GM21367 (cell line): Measurements from ENCODE around the gene ANXA11.
A peak's percentile ranks its signal among the peaks of the same experiment; 100 is the strongest.
"Not testable (repeated sequence)": the region's sequence is repeated elsewhere in the genome, so short reads cannot be mapped to it uniquely, and the experiment has no call there.

Experiments used
- ATAC-seq: cut with Tn5 transposase; IDR thresholded peaks from one replicate; pipeline ENCODE4 v1.9.1; 2021; ENCODE audit not compliant: unreplicated experiment

ANXA11 gene

GRCh38 chr10:80210259-80210658, 4.9 kb upstream of the ANXA11 start:
- ATAC-seq = no peak

GRCh38 chr10:80207768-80208370, 2.5 kb upstream of the ANXA11 start:
- ATAC-seq = no peak

GRCh38 chr10:80206277-80206655, 929 bp upstream of the ANXA11 start:
- ATAC-seq = no peak

- peak; percentile 27 for ATAC-seq
Observed at GRCh38 chr10:80204677-80205476, 460 bp downstream of the ANXA11 start.

- ATAC-seq = no peak
Observed at GRCh38 chr10:80203835-80204676, 1.3 kb downstream of the ANXA11 start.

- ATAC-seq = peak; percentile 48
Observed at GRCh38 chr10:80202934-80203834, 2.2 kb downstream of the ANXA11 start.

GRCh38 chr10:80202530-80202929, 2.8 kb downstream of the ANXA11 start:
- not testable (repeated sequence) for ATAC-seq

- no peak for ATAC-seq
Observed at GRCh38 chr10:80201608-80202141, 3.7 kb downstream of the ANXA11 start.

- ATAC-seq = no peak
Observed at GRCh38 chr10:80200687-80201086, 4.7 kb downstream of the ANXA11 start.

- ATAC-seq = no peak
Observed at GRCh38 chr10:80200259-80200658, 5.1 kb downstream of the ANXA11 start.

GRCh38 chr10:80199828-80200227, 5.5 kb downstream of the ANXA11 start:
- no peak for ATAC-seq

GRCh38 chr10:80197972-80198916, 7.1 kb downstream of the ANXA11 start:
- no peak for ATAC-seq

GRCh38 chr10:80196950-80197315, 8.4 kb downstream of the ANXA11 start:
- ATAC-seq = no peak

- peak; percentile 78 for ATAC-seq
Observed at GRCh38 chr10:80196270-80196949, 8.9 kb downstream of the ANXA11 start.

GRCh38 chr10:80195046-80195574, 10.2 kb downstream of the ANXA11 start:
- no peak for ATAC-seq

GRCh38 chr10:80194373-80195045, 10.8 kb downstream of the ANXA11 start:
- no peak for ATAC-seq

GRCh38 chr10:80192553-80192952, 12.8 kb downstream of the ANXA11 start:
- ATAC-seq = no peak
